Measurements from ENCODE around the gene C3orf18.

Gene C3orf18

GRCh38 chr3:50534681-50535330 lies 32.7 kb downstream of the C3orf18 start:
- H3K36me3 ChIP-seq: no peaks in the 10 kb centered on the region
- no peaks in the 10 kb centered on the region for H3K9me3 ChIP-seq
- no peak overlapping the region for H3K27ac ChIP-seq
- H3K4me3 ChIP-seq (ENCODE audit: low read depth in 1 of 2, low read length in 1 of 2): no peak overlapping the region
- no peak for TF ChIP-seq CTCF (IDR thresholded peaks at IDR 0.05)
- H3K4me1 ChIP-seq (ENCODE audit: control insufficient read depth in 1 of 2, insufficient read depth in 1 of 2, low read depth in 1 of 2, low read length in 1 of 2): no peaks in the 10 kb centered on the region
- H3K27me3 ChIP-seq: peaks cover 63% of the 10 kb centered on the region

DNA sequence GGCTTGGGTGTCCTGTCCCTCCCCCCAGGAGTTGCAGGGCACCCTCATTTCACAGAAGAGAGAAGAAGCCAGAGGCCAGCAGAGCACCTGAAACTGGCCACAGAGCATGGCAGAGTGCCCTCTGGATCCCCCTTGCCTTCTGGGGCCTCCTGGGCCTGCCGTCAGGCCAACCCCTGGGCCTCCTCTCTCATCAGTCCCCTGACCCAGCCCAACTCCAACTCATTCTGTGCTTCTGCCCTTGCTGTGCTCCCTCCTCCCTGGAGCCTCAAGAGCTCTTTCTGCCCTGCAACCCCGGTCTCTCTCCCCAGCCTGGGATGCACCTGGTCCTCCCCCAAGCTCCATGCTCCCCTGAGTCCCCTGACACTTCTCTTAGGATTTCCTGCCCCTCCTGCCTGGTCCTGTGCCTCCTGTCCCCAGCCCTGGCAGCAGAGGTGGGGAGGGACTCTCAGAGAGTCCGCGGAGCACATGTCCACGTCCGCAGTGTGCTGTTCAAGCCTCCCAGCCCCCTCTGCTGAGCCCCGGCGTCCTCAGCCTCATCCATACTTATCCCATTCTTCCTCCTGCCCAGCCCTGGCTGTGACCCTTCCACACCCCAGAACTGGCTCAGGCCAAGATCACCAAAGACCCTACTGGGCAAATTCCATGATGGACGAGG lies 33.6 kb downstream of the C3orf18 start:
- H3K4me3 ChIP-seq (ENCODE audit: low read depth in 1 of 2, low read length in 1 of 2): no peak overlapping the region
- no peaks in the 10 kb centered on the region for H3K9me3 ChIP-seq
- H3K27ac ChIP-seq: no peak overlapping the region
- no peaks in the 10 kb centered on the region for H3K4me1 ChIP-seq (ENCODE audit: control insufficient read depth in 1 of 2, insufficient read depth in 1 of 2, low read depth in 1 of 2, low read length in 1 of 2)
- H3K36me3 ChIP-seq: no peaks in the 10 kb centered on the region
- no peak for TF ChIP-seq CTCF (IDR thresholded peaks at IDR 0.05)
- H3K27me3 ChIP-seq: peaks cover 63% of the 10 kb centered on the region

- no peaks in the 10 kb centered on the region for H3K36me3 ChIP-seq
- H3K27me3 ChIP-seq: peaks cover 63% of the 10 kb centered on the region
- no peaks in the 10 kb centered on the region for H3K4me1 ChIP-seq (ENCODE audit: control insufficient read depth in 1 of 2, insufficient read depth in 1 of 2, low read depth in 1 of 2, low read length in 1 of 2)
- no peak overlapping the region for H3K27ac ChIP-seq
- no peak overlapping the region for H3K4me3 ChIP-seq (ENCODE audit: low read depth in 1 of 2, low read length in 1 of 2)
- H3K9me3 ChIP-seq: no peaks in the 10 kb centered on the region
- no peak for TF ChIP-seq CTCF (IDR thresholded peaks at IDR 0.05)
These were observed 34.2 kb downstream of the C3orf18 start for GRCh38 chr3:50533316-50533715.

DNA sequence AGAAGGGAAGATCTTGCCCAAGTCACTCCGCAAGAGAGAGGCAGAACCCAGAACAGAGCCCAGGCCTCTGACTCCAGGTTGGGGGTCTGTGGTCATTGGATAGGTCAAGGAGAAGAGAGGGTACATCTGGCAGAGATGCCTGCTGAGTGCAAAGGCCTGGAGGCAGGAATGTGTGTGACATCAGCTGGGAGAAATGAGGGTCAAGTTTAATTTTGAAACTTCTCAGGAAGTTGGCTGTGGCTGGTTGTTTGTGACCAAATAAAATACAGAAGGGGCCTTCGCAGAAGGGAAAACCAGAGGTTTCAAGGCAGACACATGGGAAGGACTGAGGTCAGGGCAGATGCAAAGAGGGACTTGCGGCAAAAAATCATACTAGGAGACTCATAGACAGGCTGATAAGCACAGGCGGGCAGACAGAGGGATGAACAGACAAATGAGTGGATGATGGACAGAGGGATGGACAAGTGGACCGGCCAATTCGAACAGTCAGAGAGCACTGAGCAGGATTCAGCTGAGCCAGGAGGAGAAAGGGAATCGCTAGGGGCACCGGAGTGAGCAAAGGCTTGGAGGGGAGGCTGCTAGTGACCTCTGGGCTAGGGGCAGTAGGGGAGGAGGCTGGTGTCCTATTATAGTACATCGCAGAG lies 35.4 kb downstream of the C3orf18 start:
- Histone ChIP-seq H3K9me3 (no peaks in the 10 kb centered on the region), H3K27ac (no peak overlapping the region), H3K4me1 (ENCODE audit: control insufficient read depth in 1 of 2, insufficient read depth in 1 of 2, low read depth in 1 of 2, low read length in 1 of 2) (no peaks in the 10 kb centered on the region), H3K36me3 (no peaks in the 10 kb centered on the region), H3K4me3 (ENCODE audit: low read depth in 1 of 2, low read length in 1 of 2) (no peak overlapping the region), H3K27me3 (peaks cover 56% of the 10 kb centered on the region)
- no peak for TF ChIP-seq CTCF (IDR thresholded peaks at IDR 0.05)

DNA sequence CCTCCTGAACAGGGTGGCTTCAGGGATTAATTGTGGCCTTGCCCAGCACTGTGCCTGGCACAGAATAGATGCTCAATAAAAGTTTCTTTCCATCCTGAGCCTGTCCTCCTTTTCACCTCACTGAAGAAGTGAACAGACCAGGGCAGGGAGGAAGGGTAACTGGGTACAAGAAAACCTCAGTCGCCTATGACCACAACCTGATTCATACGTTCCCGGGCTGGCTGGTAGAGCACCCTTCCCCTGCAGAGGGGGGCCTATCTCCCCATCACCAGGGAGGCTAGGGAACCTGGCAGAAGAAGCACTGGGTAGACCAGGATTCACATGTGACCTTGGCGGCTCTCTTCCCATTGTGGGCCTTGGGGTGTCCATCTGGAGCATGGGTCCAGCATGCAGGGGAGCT lies 36.3 kb downstream of the C3orf18 start:
- no peaks in the 10 kb centered on the region for H3K4me1 ChIP-seq (ENCODE audit: control insufficient read depth in 1 of 2, insufficient read depth in 1 of 2, low read depth in 1 of 2, low read length in 1 of 2)
- no peak overlapping the region for H3K27ac ChIP-seq
- H3K9me3 ChIP-seq: no peaks in the 10 kb centered on the region
- H3K27me3 ChIP-seq: peaks cover 52% of the 10 kb centered on the region
- TF ChIP-seq CTCF (IDR thresholded peaks at IDR 0.05): no peak
- H3K4me3 ChIP-seq (ENCODE audit: low read depth in 1 of 2, low read length in 1 of 2): no peak overlapping the region
- no peaks in the 10 kb centered on the region for H3K36me3 ChIP-seq
